GF-D8 (cell line): ENCODE data around the gene ALDOC.
"Not testable (repeated sequence)": the region's sequence is repeated elsewhere in the genome, so short reads cannot be mapped to it uniquely, and the experiment has no call there.

Source experiments
- DNase-seq: peaks from one replicate; lab custom pipeline; 2025; lab: John Stamatoyannopoulos, UW

ALDOC gene

GRCh38 chr17:28576758-28577465 is at the start of gene ALDOC:
Gene ALDOC, minus strand, starts transcription at chr17:28576895. Its CDS starts 1,363 bp downstream, at chr17:28575532.
- DNase-seq, result no peak

GRCh38 chr17:28624148-28624547 is 47.5 kb upstream of the ALDOC start:
- no peak for DNase-seq

GRCh38 chr17:28623696-28624095 is 47.0 kb upstream of the ALDOC start:
- no peak for DNase-seq

GRCh38 chr17:28622186-28622585 is 45.5 kb upstream of the ALDOC start:
- no peak for DNase-seq

GRCh38 chr17:28620010-28620409 is 43.3 kb upstream of the ALDOC start:
- DNase-seq, result no peak

GRCh38 chr17:28618464-28618863 is 41.8 kb upstream of the ALDOC start:
- DNase-seq, result no peak

- no peak for DNase-seq
Observed at GRCh38 chr17:28616281-28616680, 39.6 kb upstream of the ALDOC start.

GRCh38 chr17:28615260-28615940 is 38.7 kb upstream of the ALDOC start:
- no peak for DNase-seq

- DNase-seq, result no peak
Observed at GRCh38 chr17:28613931-28614381, 37.3 kb upstream of the ALDOC start, which contains the start of gene RSKR. Gene RSKR, minus strand, starts transcription at chr17:28614185. Its CDS starts 24 bp downstream, at chr17:28614161.

- no peak for DNase-seq
Observed at GRCh38 chr17:28612936-28613872, 36.5 kb upstream of the ALDOC start.

- DNase-seq, result no peak
Observed at GRCh38 chr17:28612531-28612930, 35.8 kb upstream of the ALDOC start.

- no peak for DNase-seq
Observed at GRCh38 chr17:28610376-28610775, 33.7 kb upstream of the ALDOC start.

- DNase-seq, result not testable (repeated sequence)
Observed at GRCh38 chr17:28604031-28604430, 27.3 kb upstream of the ALDOC start.

- peak; percentile 3 for DNase-seq
Observed at GRCh38 chr17:28599311-28600184, 22.9 kb upstream of the ALDOC start.

GRCh38 chr17:28598799-28599310 is 22.2 kb upstream of the ALDOC start, which contains the start of gene SPAG5:
Gene SPAG5, minus strand, starts transcription at chr17:28599025. Its CDS starts 79 bp downstream, at chr17:28598946.
- peak; percentile 59 for DNase-seq

- DNase-seq, result no peak
Observed at GRCh38 chr17:28598389-28598788, 21.7 kb upstream of the ALDOC start.

GRCh38 chr17:28597606-28598383 is 21.1 kb upstream of the ALDOC start:
- DNase-seq, result no peak

- DNase-seq, result no peak
Observed at GRCh38 chr17:28592260-28592659, 15.6 kb upstream of the ALDOC start.

GRCh38 chr17:28585851-28586250 is 9.2 kb upstream of the ALDOC start:
- no peak for DNase-seq

- no peak for DNase-seq
Observed at GRCh38 chr17:28584434-28584833, 7.7 kb upstream of the ALDOC start.
